Smooth muscle cell (in vitro differentiated cells): ENCODE measurements around the gene B3GNT5. TPM values are rescaled to one million over a fixed set of nuclear protein-coding genes. Genes with fewer than 3 reads are reported as not detected.

Source experiments
- DNase-seq: peaks from one replicate; lab custom pipeline; 2025; ENCODE audit not compliant: unreplicated experiment; lab: John Stamatoyannopoulos, UW
- H2AFZ ChIP-seq: fragments of 200-600 bp; sonication (generic); 2 replicates; pipeline ENCODE4 v1.6.0; 2016; ENCODE audit warnings: antibody characterized with exemption, low read depth, mild to moderate bottlenecking
- H3F3A ChIP-seq: fragments of 200-600 bp; sonication (generic); 2 replicates; pipeline ENCODE4 v1.6.0; 2017; ENCODE audit warnings: antibody characterized with exemption, low read depth
- H3K27ac ChIP-seq: fragments of 200-600 bp; sonication (generic); 2 replicates; pipeline ENCODE4 v1.5.1; 2016; ENCODE audit warnings: low read depth, mild to moderate bottlenecking
- H3K27me3 ChIP-seq: fragments of 200-600 bp; sonication (generic); 2 replicates; pipeline ENCODE4 v1.6.1; 2016; ENCODE audit warnings: low read depth, mild to moderate bottlenecking
- H3K36me3 ChIP-seq: fragments of 200-600 bp; sonication (generic); 2 replicates; pipeline ENCODE4 v1.5.1; 2016; ENCODE audit warnings: low read depth
- H3K4me1 ChIP-seq: fragments of 200-600 bp; sonication (generic); 2 replicates; pipeline ENCODE4 v1.5.1; 2016; ENCODE audit warnings: low read depth
- H3K4me2 ChIP-seq: fragments of 200-600 bp; sonication (generic); 2 replicates; pipeline ENCODE4 v1.6.0; 2016; ENCODE audit warnings: mild to moderate bottlenecking
- H3K4me3 ChIP-seq: fragments of 200-600 bp; sonication (generic); 2 replicates; pipeline ENCODE4 v1.5.1; 2016; ENCODE audit warnings: mild to moderate bottlenecking
- H3K79me2 ChIP-seq: fragments of 200-600 bp; sonication (generic); 2 replicates; pipeline ENCODE4 v1.6.0; 2016; ENCODE audit warnings: low read depth, mild to moderate bottlenecking
- H3K9ac ChIP-seq: fragments of 200-600 bp; sonication (generic); 2 replicates; pipeline ENCODE4 v1.6.0; 2016; ENCODE audit warnings: low read depth
- H3K9me3 ChIP-seq: fragments of 200-600 bp; sonication (generic); replicated peaks from 2 replicates; pipeline ENCODE4 v1.5.1; 2016; ENCODE audit warnings: low read depth
- H4K20me1 ChIP-seq: fragments of 200-600 bp; sonication (generic); 2 replicates; pipeline ENCODE4 v1.6.0; 2016; ENCODE audit warnings: low read depth
- WGBS: methylation state at CpG from one replicate; pipeline ENCODE4 v1.1.7; 2016; ENCODE audit warnings: low lambda C conversion rate; 5-methylcytosine and 5-hydroxymethylcytosine counted together
- polyA plus RNA-seq: library from polyadenylated mRNA; unstranded; fragments of >200 nt; fragmentation: Nextera tagmentation; extraction: Ambion mirVana; gene quantifications from 2 replicates; pipeline ENCODE4 v1.2.1, GENCODE V29; 2016
- total RNA-seq: library from RNA; depleted of rRNA; stranded (reverse); fragments of >200 nt; gene quantifications from 2 replicates; pipeline ENCODE4 v1.2.3, GENCODE V29; 2014
- TF ChIP-seq, protein P1 (sequence below): fragments of 200-600 bp; sonication (generic); IDR thresholded peaks from 2 replicates; pipeline ENCODE4 v1.5.1; 2017; ENCODE audit warnings: borderline replicate concordance, mild to moderate bottlenecking, antibody characterized with exemption; ENCODE audit not compliant: insufficient read depth, poor library complexity, severe bottlenecking

Gene B3GNT5
- total and polyA plus RNA-seq, 2 experiments from 2014 or later: 7.2 to 11.5 TPM

DNA sequence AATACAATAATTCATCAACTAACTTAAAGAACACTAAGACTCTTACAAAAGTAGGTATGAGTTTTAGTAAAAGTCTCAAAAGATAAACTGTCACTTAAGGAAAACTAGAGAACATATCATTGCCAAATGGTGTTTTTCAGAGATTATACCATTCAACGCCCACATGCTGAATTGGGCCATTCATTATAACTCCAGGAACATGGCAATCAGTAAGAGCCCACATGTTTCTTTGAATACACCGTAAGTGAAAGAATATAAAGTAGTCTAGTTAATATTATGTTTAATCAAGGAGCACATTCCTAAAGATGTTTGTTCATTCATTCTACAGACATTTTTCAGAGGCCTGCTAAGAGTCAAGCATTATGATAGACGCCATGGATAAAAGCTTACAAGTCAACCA is 22.9 kb downstream of the B3GNT5 start:
- TF ChIP-seq, protein P1, sequence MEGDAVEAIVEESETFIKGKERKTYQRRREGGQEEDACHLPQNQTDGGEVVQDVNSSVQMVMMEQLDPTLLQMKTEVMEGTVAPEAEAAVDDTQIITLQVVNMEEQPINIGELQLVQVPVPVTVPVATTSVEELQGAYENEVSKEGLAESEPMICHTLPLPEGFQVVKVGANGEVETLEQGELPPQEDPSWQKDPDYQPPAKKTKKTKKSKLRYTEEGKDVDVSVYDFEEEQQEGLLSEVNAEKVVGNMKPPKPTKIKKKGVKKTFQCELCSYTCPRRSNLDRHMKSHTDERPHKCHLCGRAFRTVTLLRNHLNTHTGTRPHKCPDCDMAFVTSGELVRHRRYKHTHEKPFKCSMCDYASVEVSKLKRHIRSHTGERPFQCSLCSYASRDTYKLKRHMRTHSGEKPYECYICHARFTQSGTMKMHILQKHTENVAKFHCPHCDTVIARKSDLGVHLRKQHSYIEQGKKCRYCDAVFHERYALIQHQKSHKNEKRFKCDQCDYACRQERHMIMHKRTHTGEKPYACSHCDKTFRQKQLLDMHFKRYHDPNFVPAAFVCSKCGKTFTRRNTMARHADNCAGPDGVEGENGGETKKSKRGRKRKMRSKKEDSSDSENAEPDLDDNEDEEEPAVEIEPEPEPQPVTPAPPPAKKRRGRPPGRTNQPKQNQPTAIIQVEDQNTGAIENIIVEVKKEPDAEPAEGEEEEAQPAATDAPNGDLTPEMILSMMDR: no peak
- no peak overlapping the region for H3K9ac ChIP-seq
- no peak overlapping the region for H3K4me3 ChIP-seq
- H3K36me3 ChIP-seq: no peaks in the 10 kb centered on the region
- no peak overlapping the region for H2AFZ ChIP-seq
- no peak for DNase-seq
- no peaks in the 10 kb centered on the region for H3F3A ChIP-seq
- no peaks in the 10 kb centered on the region for H3K27me3 ChIP-seq
- no peaks in the 10 kb centered on the region for H3K4me1 ChIP-seq
- H3K4me2 ChIP-seq: no peak overlapping the region
- H3K79me2 ChIP-seq: no peaks in the 10 kb centered on the region
- WGBS: over 99% methylated on average over 3 of the region's 3 CpGs
- H4K20me1 ChIP-seq: no peaks in the 10 kb centered on the region
- H3K9me3 ChIP-seq: no peaks in the 10 kb centered on the region
- H3K27ac ChIP-seq: no peak overlapping the region

DNA sequence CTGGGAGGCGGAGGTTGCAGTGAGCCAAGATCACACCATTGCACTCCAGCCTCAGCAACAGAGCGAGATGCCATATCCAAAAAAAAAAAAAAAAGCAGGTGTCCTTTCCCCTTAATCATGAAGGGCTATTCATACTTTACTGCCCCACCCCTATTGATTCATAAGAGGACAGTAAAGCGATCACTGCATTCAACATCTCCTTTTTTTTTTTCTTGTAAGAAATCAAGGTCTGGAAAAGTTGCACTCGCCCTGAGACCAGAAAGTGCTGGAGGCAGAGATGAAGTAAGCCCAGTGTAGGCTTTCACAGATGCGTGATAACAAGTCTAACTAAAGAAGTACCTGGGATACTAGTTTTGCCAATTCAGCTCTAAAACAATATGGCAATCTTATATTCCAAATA is 24.2 kb downstream of the B3GNT5 start:
- TF ChIP-seq, protein P1: no peak

DNA sequence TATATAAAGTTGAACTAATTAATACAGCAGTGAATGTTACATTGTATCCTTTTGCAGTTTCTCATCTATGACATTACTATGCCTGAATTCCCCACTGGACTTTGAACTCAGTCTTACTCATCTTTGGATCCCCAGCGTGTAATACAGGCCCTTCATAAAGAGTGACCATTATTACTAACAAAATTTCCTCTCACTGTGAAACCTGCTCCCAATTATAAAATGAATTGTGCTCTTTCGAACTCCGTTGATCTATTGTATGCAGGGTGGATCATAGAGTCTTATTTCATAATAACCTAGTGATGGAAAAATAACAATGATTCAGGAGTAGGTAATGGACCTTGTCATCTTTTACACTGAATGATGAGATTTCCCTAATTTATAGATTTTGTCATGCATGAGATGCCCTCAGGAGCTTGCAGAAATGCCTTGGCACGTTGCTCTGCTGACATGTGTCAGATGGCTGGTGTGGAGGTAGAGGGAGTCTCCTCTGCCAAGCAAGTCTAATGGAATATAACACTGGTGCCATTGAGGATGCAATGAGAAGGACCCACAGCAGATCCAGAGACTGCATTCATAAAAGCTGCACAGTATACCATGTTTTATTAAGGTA is 25.5 kb downstream of the B3GNT5 start:
- Histone ChIP-seq H3K79me2 (no peaks in the 10 kb centered on the region), H2AFZ (no peak overlapping the region), H3K27ac (no peak overlapping the region), H3K9me3 (no peaks in the 10 kb centered on the region), H3K4me1 (no peaks in the 10 kb centered on the region), H3K4me2 (no peak overlapping the region), H3K36me3 (no peaks in the 10 kb centered on the region), H3K9ac (no peak overlapping the region), H3K27me3 (no peaks in the 10 kb centered on the region), H3K4me3 (no peak overlapping the region), H3F3A (no peaks in the 10 kb centered on the region), H4K20me1 (no peaks in the 10 kb centered on the region)
- WGBS: 89% methylated on average over 4 of the region's 4 CpGs
- no peak for DNase-seq
- TF ChIP-seq, protein P1: no peak

More for the DNA sequence above, 24.2 kb downstream of the B3GNT5 start:
- Histone ChIP-seq H3K27me3 (no peaks in the 10 kb centered on the region), H3K9me3 (no peaks in the 10 kb centered on the region), H3K79me2 (no peaks in the 10 kb centered on the region), H3K27ac (no peak overlapping the region), H3K36me3 (no peaks in the 10 kb centered on the region), H3K9ac (no peak overlapping the region), H3F3A (no peaks in the 10 kb centered on the region), H2AFZ (no peak overlapping the region), H3K4me1 (no peaks in the 10 kb centered on the region), H3K4me2 (no peak overlapping the region), H3K4me3 (no peak overlapping the region), H4K20me1 (no peaks in the 10 kb centered on the region)
- no peak for DNase-seq
- WGBS: 95% methylated on average over 5 of the region's 5 CpGs

DNA sequence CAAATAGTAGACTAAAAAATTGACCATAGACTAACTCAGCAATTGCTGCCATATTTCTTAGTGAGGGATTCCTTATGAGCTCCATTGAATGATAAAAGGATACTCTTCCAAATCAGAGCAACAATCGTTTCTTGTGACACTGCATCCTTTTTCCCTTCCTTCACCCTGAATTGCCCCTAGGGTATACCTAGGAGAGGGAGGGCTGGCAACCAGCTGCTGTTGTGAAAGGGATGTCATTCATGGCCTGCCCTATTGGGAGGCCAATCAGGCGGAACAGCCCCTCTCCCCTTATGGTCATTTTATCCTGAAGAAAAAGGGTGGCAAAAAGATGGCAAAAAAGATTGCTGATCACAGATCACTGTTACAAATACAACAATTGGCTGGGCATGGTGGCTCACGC is 26.3 kb downstream of the B3GNT5 start:
- H4K20me1 ChIP-seq: no peaks in the 10 kb centered on the region
- TF ChIP-seq, protein P1: no peak
- H3K9ac ChIP-seq: no peak overlapping the region
- 94% methylated on average over 3 of the region's 3 CpGs for WGBS
- H3F3A ChIP-seq: no peaks in the 10 kb centered on the region
- DNase-seq: no peak
- no peaks in the 10 kb centered on the region for H3K27me3 ChIP-seq
- H3K4me2 ChIP-seq: no peak overlapping the region
- H3K27ac ChIP-seq: no peak overlapping the region
- H2AFZ ChIP-seq: no peak overlapping the region
- H3K79me2 ChIP-seq: no peaks in the 10 kb centered on the region
- H3K36me3 ChIP-seq: no peaks in the 10 kb centered on the region
- H3K9me3 ChIP-seq: no peaks in the 10 kb centered on the region
- H3K4me1 ChIP-seq: no peaks in the 10 kb centered on the region
- H3K4me3 ChIP-seq: no peak overlapping the region
